Inflammatory macrophage treated with lipopolysaccharide for 1 hour (primary cell): ENCODE data around the gene RFTN1.

ENCODE experiments used
- DNase-seq, 2 donors: peaks; one replicate each; pipeline ENCODE4 v3.0.0-alpha.2; 2020 to 2022

The RFTN1 gene

GRCh38 chr3:16429086-16429485 is 84.4 kb downstream of the RFTN1 start:
- no peak for DNase-seq

- DNase-seq, result no peak
These were observed 84.9 kb downstream of the RFTN1 start for GRCh38 chr3:16428612-16429011.

GRCh38 chr3:16427103-16427965 is 86.2 kb downstream of the RFTN1 start:
- DNase-seq, result peak; percentile 80 to 91

GRCh38 chr3:16426665-16427064 is 86.8 kb downstream of the RFTN1 start:
- no peak for DNase-seq

- DNase-seq, result no peak
These were observed 87.5 kb downstream of the RFTN1 start for GRCh38 chr3:16426029-16426400.

- DNase-seq, result no peak
These were observed 88.0 kb downstream of the RFTN1 start for GRCh38 chr3:16425398-16426028.

GRCh38 chr3:16423947-16424673 is 89.4 kb downstream of the RFTN1 start:
- no peak for DNase-seq

GRCh38 chr3:16423298-16423697 is 90.2 kb downstream of the RFTN1 start:
- no peak for DNase-seq

- no peak for DNase-seq
These were observed 93.8 kb downstream of the RFTN1 start for GRCh38 chr3:16419640-16420241.

- no peak for DNase-seq
These were observed 95.4 kb downstream of the RFTN1 start for GRCh38 chr3:16417945-16418739.

- DNase-seq, result no peak
These were observed 97.5 kb downstream of the RFTN1 start for GRCh38 chr3:16415911-16416476.

GRCh38 chr3:16413321-16413720 is 100.2 kb downstream of the RFTN1 start:
- DNase-seq, result peak; percentile 37 to 79

GRCh38 chr3:16412192-16412800 is 101.2 kb downstream of the RFTN1 start:
- peak in 1 of 2 donors; percentile 52 for DNase-seq

GRCh38 chr3:16411441-16411840 is 102.1 kb downstream of the RFTN1 start:
- DNase-seq, result peak; percentile 47 to 82

- DNase-seq, result peak; percentile 49 to 80
These were observed 102.8 kb downstream of the RFTN1 start for GRCh38 chr3:16410659-16411058.

- DNase-seq, result no peak
These were observed 104.5 kb downstream of the RFTN1 start for GRCh38 chr3:16409032-16409431.

- DNase-seq, result no peak
These were observed 106.1 kb downstream of the RFTN1 start for GRCh38 chr3:16407366-16407765.

GRCh38 chr3:16406579-16406978 is 106.9 kb downstream of the RFTN1 start:
- DNase-seq, result no peak

GRCh38 chr3:16406166-16406565 is 107.3 kb downstream of the RFTN1 start:
- DNase-seq, result no peak

GRCh38 chr3:16404349-16404895 is 109.1 kb downstream of the RFTN1 start:
- no peak for DNase-seq

GRCh38 chr3:16402451-16402850 is 111.0 kb downstream of the RFTN1 start:
- DNase-seq, result peak; percentile 80
